22Rv1 (cell line): ENCODE results near the gene DGKB.

Experiments
- H3K27ac ChIP-seq: fragments of 450-650 bp; 2 replicates; pipeline ENCODE4 v1.5.1; 2017
- ZFX ChIP-seq: fragments of 450-650 bp; IDR thresholded peaks from 2 replicates; pipeline ENCODE4 v1.6.1; 2017; ENCODE audit warnings: antibody characterized with exemption, borderline replicate concordance
- TF ChIP-seq, protein P1 (sequence below): fragments of 450-650 bp; IDR thresholded peaks from 2 replicates; pipeline ENCODE4 v1.5.1; 2017; ENCODE audit warnings: mild to moderate bottlenecking

The DGKB gene

DNA sequence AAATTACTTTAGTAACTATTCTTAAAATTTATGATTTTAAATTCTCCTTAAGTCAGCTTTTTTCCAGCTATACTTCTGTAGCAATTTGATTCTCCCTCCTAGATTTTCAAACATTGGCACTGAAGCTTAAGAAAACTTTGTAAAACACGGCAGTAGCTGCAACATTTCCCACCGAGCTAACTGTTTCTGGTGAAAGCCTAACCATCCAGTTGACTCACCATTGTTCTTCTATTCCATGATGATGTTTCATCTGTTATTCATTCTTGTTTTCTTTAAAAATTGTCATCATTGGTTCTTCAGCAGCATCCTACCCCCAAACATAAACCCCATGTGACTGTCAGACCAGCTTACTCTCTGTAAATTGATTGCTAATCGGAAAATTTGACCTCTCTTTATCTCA lies 312.3 kb downstream of the DGKB start:
- TF ChIP-seq ZFX = no peak
- TF ChIP-seq, protein P1, sequence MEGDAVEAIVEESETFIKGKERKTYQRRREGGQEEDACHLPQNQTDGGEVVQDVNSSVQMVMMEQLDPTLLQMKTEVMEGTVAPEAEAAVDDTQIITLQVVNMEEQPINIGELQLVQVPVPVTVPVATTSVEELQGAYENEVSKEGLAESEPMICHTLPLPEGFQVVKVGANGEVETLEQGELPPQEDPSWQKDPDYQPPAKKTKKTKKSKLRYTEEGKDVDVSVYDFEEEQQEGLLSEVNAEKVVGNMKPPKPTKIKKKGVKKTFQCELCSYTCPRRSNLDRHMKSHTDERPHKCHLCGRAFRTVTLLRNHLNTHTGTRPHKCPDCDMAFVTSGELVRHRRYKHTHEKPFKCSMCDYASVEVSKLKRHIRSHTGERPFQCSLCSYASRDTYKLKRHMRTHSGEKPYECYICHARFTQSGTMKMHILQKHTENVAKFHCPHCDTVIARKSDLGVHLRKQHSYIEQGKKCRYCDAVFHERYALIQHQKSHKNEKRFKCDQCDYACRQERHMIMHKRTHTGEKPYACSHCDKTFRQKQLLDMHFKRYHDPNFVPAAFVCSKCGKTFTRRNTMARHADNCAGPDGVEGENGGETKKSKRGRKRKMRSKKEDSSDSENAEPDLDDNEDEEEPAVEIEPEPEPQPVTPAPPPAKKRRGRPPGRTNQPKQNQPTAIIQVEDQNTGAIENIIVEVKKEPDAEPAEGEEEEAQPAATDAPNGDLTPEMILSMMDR = no peak
- no peak overlapping the region for H3K27ac ChIP-seq

DNA sequence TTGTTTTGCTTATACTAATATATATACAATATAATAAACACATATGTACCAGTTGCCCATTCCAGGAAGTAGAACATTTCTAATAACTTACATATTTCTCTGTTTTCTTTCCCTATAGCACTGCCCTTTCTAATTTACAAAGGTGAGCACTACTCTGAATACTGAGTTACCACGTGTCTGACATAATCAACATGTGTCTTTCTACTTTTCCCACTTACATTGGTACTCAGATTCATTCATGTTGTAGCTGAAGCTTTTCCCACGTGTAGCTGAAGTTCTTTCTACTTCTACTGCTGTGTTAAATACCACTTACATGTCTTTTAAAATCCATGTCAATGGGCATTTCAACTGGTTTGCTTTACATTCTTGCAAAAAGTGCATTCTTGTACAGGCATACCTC lies 317.3 kb downstream of the DGKB start:
- H3K27ac ChIP-seq = no peak overlapping the region
- TF ChIP-seq, protein P1 = no peak
- TF ChIP-seq ZFX = no peak

DNA sequence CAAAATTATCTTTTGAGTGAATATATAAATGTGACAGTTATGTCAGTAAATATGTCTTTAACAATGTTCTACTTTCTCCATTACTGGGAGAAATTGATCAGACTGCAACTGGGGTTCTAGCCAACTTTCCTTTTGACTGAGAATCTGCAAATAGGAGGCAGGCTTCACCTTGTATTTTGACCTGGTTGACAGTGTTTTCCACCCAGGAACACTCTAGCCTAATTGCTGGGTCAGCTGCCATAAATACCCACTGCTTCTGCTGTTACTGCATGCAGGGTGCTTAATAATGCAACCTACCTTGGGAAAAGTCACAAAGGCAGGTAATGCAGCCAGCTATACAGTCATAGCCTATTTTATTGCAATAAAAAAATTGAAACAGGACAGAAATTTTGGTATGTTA lies 319.0 kb downstream of the DGKB start:
- TF ChIP-seq ZFX = no peak
- TF ChIP-seq, protein P1 = no peak
- no peak overlapping the region for H3K27ac ChIP-seq

DNA sequence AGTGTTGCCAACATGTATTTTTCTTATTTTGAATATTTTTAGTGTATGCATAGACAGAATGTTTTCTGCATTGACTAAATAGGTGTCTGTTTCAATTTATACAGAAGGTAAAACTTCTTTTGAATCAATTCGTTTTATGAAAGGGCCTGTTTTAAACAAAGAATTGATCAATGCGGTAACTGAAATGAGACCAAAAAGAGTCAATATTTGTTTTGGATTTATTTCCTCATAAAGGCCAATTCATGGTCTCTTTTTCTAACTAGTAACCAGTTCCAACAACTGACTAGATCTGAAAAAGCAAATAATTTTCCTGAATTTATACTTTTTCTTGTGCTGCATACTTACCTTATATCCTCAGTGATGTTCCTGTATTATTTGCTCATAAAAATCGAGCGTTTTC lies 320.5 kb downstream of the DGKB start:
- peak overlapping the region; percentile 4; the same call in 1 of the 2 replicates for H3K27ac ChIP-seq
- no peak for TF ChIP-seq ZFX
- TF ChIP-seq, protein P1 = no peak

DNA sequence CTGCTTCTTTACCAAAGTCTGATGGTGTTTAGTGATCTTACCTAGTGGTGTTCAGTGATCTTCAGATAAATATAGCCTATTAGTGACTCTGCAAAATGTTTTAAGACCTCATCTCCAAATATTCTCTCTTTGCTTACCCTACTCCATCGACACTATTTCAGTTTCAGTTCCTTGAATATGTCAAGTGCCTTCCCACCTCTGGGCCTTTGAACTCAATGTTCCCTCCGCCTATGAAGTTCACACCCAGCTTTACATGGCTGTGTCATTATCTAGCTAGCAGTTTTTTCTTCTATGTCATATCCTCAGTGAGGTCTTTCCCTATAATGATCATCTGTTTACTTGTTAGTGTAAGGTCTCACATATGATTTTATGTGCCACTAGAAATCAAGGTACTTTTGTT lies 322.6 kb downstream of the DGKB start:
- TF ChIP-seq ZFX = no peak
- TF ChIP-seq, protein P1 = no peak
- H3K27ac ChIP-seq = no peak overlapping the region

DNA sequence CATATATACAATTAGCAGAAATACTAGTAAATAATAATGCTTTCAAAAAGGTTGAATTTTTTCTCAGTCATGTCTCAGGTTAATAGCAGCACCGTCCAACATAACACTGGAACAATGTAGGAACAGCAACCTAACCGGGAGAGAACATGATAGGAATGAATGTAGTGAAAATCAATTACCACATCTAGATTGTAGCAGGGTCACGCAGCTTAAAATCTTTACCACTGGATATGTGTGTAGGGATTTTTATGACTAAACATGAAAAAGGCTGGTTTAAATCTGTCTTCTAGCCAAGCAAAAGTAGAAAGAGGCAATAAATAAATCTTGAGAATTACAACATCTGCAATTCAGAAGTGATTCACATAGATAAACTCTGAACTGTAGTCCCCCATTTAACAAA lies 326.0 kb downstream of the DGKB start:
- no peak for TF ChIP-seq ZFX
- TF ChIP-seq, protein P1 = no peak
- no peak overlapping the region for H3K27ac ChIP-seq

DNA sequence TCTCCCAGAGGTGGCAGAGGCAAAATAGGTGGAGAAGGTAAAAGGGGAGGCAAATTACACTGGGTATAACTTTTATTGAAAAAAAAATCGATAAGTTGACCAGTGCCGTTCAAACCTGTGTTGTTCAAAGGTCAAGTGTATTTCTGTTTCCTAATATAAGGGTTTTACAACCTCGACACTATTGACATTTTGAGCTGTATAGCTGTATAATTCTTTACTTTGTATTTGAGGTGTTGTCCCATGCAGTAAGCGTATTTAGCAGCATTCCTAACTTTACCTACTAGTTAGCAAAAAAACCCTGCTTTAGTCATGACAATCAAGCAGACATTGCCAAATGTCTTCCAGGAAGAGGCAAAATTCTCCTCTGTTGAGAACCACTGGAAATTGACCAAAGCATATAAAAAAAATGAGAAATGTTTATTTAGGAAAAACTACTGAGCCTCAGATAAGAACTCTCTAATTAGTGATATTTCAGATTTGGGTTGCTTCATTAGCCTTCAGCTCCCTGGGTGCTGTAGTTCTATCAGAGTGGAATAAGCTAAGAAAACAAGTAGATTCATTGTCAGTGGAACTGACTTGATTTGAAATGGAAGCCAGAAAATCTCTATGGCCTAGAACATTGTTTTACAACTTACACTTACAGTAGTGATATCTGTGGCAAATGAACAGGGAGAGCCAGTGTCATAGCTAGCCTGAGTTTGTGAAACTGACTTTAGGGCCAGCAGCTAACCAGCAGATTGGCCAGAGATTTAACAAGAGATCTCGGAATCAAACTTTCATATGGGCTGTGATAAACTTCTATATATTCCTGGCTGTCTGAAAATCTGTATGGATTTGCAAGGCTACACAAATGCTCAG lies 331.6 kb downstream of the DGKB start:
- TF ChIP-seq, protein P1 = no peak
- no peak for TF ChIP-seq ZFX
- H3K27ac ChIP-seq = no peak overlapping the region
